Islet of Langerhans (tissue), 1 donor: ENCODE data around the gene PLXNA4.

ENCODE experiments used
- FAIRE-seq: peaks from one replicate; lab custom pipeline; 2011; peaks lifted over from hg19 to GRCh38; lab: Jason Lieb, UNC

PLXNA4 gene

GRCh38 chr7:132527467-132528410 lies 48.5 kb downstream of the PLXNA4 start:
- no peak for FAIRE-seq

GRCh38 chr7:132526111-132526740 lies 50.0 kb downstream of the PLXNA4 start:
- no peak for FAIRE-seq

- no peak for FAIRE-seq
Observed at GRCh38 chr7:132521423-132521822, 54.8 kb downstream of the PLXNA4 start.

GRCh38 chr7:132520591-132521280 lies 55.5 kb downstream of the PLXNA4 start:
- no peak for FAIRE-seq

- no peak for FAIRE-seq
Observed at GRCh38 chr7:132519936-132520335, 56.3 kb downstream of the PLXNA4 start.

GRCh38 chr7:132518839-132519173 lies 57.5 kb downstream of the PLXNA4 start:
- no peak for FAIRE-seq

GRCh38 chr7:132518102-132518838 lies 58.0 kb downstream of the PLXNA4 start:
- FAIRE-seq: no peak

GRCh38 chr7:132516042-132516840 lies 60.0 kb downstream of the PLXNA4 start:
- no peak for FAIRE-seq

- no peak for FAIRE-seq
Observed at GRCh38 chr7:132515181-132515580, 61.1 kb downstream of the PLXNA4 start.

- no peak for FAIRE-seq
Observed at GRCh38 chr7:132514430-132514829, 61.8 kb downstream of the PLXNA4 start.

- FAIRE-seq: no peak
Observed at GRCh38 chr7:132511921-132512320, 64.3 kb downstream of the PLXNA4 start.

- no peak for FAIRE-seq
Observed at GRCh38 chr7:132511387-132511786, 64.9 kb downstream of the PLXNA4 start.

GRCh38 chr7:132509643-132510042 lies 66.6 kb downstream of the PLXNA4 start:
- no peak for FAIRE-seq

GRCh38 chr7:132508724-132509353 lies 67.4 kb downstream of the PLXNA4 start:
- FAIRE-seq: no peak

- FAIRE-seq: no peak
Observed at GRCh38 chr7:132504852-132505251, 71.4 kb downstream of the PLXNA4 start.

GRCh38 chr7:132504071-132504470 lies 72.2 kb downstream of the PLXNA4 start:
- no peak for FAIRE-seq

- no peak for FAIRE-seq
Observed at GRCh38 chr7:132503415-132503814, 72.9 kb downstream of the PLXNA4 start.

- FAIRE-seq: no peak
Observed at GRCh38 chr7:132501956-132502355, 74.3 kb downstream of the PLXNA4 start.

GRCh38 chr7:132500727-132501440 lies 75.4 kb downstream of the PLXNA4 start:
- no peak for FAIRE-seq

GRCh38 chr7:132499487-132499886 lies 76.8 kb downstream of the PLXNA4 start:
- FAIRE-seq: no peak
